HepG2 (cell line): ENCODE results near the gene GCC1.

Experiments used
- MEIS1 ChIP-seq: sonication (generic); formaldehyde crosslinking; IDR thresholded peaks from 2 replicates; pipeline ENCODE4 v1.9.0; 2021; ENCODE audit warnings: mild to moderate bottlenecking, missing genetic modification reagents, moderate library complexity, borderline replicate concordance
- ZNF564 ChIP-seq: sonication (generic); formaldehyde crosslinking; IDR thresholded peaks from 2 replicates; pipeline ENCODE4 v1.8.1; 2023; ENCODE audit warnings: mild to moderate bottlenecking, missing genetic modification reagents
- ZNF619 ChIP-seq: sonication (generic); formaldehyde crosslinking; IDR thresholded peaks from 2 replicates; pipeline ENCODE4 v1.4.0; 2020; ENCODE audit warnings: mild to moderate bottlenecking, missing genetic modification reagents
- TF ChIP-seq, protein P1 (sequence below): sonication (generic); formaldehyde crosslinking; IDR thresholded peaks from 2 replicates; pipeline ENCODE4 v1.4.0; 2020; ENCODE audit warnings: mild to moderate bottlenecking, missing genetic modification reagents, borderline replicate concordance
- TF ChIP-seq, protein P2 (sequence below): sonication (generic); formaldehyde crosslinking; conservative IDR thresholded peaks from 2 replicates; pipeline ENCODE4 v1.4.0; 2020; ENCODE audit warnings: missing genetic modification reagents

DNA sequence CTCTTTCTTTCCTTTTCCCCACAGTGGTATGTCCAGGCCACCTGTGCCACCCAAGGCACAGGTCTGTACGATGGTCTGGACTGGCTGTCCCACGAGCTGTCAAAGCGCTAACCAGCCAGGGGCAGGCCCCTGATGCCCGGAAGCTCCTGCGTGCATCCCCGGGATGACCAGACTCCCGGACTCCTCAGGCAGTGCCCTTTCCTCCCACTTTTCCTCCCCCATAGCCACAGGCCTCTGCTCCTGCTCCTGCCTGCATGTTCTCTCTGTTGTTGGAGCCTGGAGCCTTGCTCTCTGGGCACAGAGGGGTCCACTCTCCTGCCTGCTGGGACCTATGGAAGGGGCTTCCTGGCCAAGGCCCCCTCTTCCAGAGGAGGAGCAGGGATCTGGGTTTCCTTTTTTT lies 5.8 kb upstream of the GCC1 start:
- TF ChIP-seq MEIS1 (CRISPR knock-in tag) (no peak), ZNF564 (CRISPR knock-in tag) (no peak), ZNF619 (no peak)
- TF ChIP-seq, protein P1, sequence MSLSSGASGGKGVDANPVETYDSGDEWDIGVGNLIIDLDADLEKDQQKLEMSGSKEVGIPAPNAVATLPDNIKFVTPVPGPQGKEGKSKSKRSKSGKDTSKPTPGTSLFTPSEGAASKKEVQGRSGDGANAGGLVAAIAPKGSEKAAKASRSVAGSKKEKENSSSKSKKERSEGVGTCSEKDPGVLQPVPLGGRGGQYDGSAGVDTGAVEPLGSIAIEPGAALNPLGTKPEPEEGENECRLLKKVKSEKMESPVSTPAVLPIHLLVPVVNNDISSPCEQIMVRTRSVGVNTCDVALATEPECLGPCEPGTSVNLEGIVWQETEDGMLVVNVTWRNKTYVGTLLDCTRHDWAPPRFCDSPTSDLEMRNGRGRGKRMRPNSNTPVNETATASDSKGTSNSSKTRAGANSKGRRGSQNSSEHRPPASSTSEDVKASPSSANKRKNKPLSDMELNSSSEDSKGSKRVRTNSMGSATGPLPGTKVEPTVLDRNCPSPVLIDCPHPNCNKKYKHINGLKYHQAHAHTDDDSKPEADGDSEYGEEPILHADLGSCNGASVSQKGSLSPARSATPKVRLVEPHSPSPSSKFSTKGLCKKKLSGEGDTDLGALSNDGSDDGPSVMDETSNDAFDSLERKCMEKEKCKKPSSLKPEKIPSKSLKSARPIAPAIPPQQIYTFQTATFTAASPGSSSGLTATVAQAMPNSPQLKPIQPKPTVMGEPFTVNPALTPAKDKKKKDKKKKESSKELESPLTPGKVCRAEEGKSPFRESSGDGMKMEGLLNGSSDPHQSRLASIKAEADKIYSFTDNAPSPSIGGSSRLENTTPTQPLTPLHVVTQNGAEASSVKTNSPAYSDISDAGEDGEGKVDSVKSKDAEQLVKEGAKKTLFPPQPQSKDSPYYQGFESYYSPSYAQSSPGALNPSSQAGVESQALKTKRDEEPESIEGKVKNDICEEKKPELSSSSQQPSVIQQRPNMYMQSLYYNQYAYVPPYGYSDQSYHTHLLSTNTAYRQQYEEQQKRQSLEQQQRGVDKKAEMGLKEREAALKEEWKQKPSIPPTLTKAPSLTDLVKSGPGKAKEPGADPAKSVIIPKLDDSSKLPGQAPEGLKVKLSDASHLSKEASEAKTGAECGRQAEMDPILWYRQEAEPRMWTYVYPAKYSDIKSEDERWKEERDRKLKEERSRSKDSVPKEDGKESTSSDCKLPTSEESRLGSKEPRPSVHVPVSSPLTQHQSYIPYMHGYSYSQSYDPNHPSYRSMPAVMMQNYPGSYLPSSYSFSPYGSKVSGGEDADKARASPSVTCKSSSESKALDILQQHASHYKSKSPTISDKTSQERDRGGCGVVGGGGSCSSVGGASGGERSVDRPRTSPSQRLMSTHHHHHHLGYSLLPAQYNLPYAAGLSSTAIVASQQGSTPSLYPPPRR (CRISPR knock-in tag) = no peak
- TF ChIP-seq, protein P2, sequence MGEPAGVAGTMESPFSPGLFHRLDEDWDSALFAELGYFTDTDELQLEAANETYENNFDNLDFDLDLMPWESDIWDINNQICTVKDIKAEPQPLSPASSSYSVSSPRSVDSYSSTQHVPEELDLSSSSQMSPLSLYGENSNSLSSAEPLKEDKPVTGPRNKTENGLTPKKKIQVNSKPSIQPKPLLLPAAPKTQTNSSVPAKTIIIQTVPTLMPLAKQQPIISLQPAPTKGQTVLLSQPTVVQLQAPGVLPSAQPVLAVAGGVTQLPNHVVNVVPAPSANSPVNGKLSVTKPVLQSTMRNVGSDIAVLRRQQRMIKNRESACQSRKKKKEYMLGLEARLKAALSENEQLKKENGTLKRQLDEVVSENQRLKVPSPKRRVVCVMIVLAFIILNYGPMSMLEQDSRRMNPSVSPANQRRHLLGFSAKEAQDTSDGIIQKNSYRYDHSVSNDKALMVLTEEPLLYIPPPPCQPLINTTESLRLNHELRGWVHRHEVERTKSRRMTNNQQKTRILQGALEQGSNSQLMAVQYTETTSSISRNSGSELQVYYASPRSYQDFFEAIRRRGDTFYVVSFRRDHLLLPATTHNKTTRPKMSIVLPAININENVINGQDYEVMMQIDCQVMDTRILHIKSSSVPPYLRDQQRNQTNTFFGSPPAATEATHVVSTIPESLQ = no peak
